ENCODE results near the gene SPDYE2B.
"Not testable (repeated sequence)": the region's sequence is repeated elsewhere in the genome, so short reads cannot be mapped to it uniquely, and the experiment has no call there.

GRCh38 chr7:102682560-102682959, 32.4 kb downstream of the SPDYE2B start:
- TF ChIP-seq CTCF, POLR2A, POLR2AphosphoS5 (IDR thresholded peaks at IDR 0.05): not testable (repeated sequence)

All from breast epithelium (tissue), 3 donors.